Measurements from ENCODE around the gene PLCH1. TPM values are rescaled to one million over a fixed set of nuclear protein-coding genes. Genes with fewer than 3 reads are reported as not detected.

PLCH1 gene
- total RNA-seq, 1 donor from 2014 or later: 32.0 TPM

DNA sequence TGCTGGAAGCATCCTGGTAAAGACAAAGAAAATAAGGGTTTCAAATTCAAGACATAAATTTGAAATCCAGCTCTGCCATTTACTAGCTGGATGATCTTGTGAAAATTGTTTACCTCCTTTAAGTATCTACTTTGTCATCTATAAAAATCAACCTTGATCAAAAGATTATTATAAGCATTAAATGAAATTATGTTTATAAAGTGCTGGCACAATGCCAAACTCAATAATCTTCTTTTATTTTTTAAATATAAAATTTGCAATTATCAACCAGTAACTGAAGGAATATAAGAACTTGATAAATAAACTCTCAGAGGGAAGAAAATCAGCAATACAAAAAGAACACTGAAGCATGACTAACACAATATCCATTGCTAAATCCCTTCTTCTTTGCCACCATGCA lies 35.4 kb upstream of the PLCH1 start:
- Mint-ChIP-seq H3K4me3 (no peak overlapping the region), H3K4me1 (no peaks in the 10 kb centered on the region), H3K27me3 (ENCODE audit: insufficient read depth, low read depth) (peaks cover 2% of the 10 kb centered on the region), H3K9me3 (peaks cover 11% of the 10 kb centered on the region), H3K27ac (no peak overlapping the region), H3K36me3 (peaks cover 16% of the 10 kb centered on the region)
- peaks cover 2% of the 10 kb centered on the region for H3F3A ChIP-seq (ENCODE audit: low read depth)
- H3K4me3 ChIP-seq: no peak overlapping the region
- H3K4me2 ChIP-seq: no peak overlapping the region
- no peak for DNase-seq (ENCODE audit: low spot score)
- no peak overlapping the region for H3K27ac ChIP-seq
- no peaks in the 10 kb centered on the region for H4K20me1 ChIP-seq (ENCODE audit: low read depth)
- no peak overlapping the region for H3K9ac ChIP-seq
- TF ChIP-seq CTCF (IDR thresholded peaks at IDR 0.05) (no peak), EZH2 (IDR thresholded peaks at IDR 0.05) (no peak), EZH2phosphoT487 (IDR thresholded peaks at IDR 0.05) (no peak)
- no peaks in the 10 kb centered on the region for H3K79me2 ChIP-seq (ENCODE audit: low read depth)
- no peaks in the 10 kb centered on the region for H3K27me3 ChIP-seq
- H3K36me3 ChIP-seq: no peaks in the 10 kb centered on the region
- H2AFZ ChIP-seq (replicated peaks): no peak overlapping the region
- no peaks in the 10 kb centered on the region for H3K4me1 ChIP-seq
- no peaks in the 10 kb centered on the region for H3K9me3 ChIP-seq (ENCODE audit: low read depth)

DNA sequence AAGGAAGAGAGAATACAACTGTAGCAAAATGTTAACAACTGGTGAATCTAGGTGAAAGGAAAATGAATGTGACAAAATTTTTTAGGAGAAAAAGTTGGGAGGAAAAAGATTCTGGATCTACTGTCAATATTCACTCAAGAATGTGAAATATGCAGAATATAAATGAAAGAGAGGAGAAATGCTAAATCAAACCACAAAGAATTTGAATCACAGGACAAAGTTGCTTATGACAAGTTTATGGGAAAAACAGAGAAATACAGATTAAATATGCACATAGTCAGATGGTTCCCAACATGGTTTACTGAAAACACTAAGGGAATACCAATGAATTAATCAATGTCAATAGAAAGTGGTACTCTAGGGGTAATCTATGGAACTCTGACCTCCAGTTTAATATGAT lies 33.6 kb upstream of the PLCH1 start:
- no peak overlapping the region for H3K27ac Mint-ChIP-seq
- Histone ChIP-seq H3F3A (ENCODE audit: low read depth) (peaks cover 2% of the 10 kb centered on the region), H3K4me3 (no peak overlapping the region), H3K27me3 (no peaks in the 10 kb centered on the region), H3K4me2 (no peak overlapping the region), H3K79me2 (ENCODE audit: low read depth) (no peaks in the 10 kb centered on the region), H3K27ac (no peak overlapping the region), H2AFZ (replicated peaks) (no peak overlapping the region), H3K4me1 (no peaks in the 10 kb centered on the region), H3K9ac (no peak overlapping the region), H3K9me3 (ENCODE audit: low read depth) (no peaks in the 10 kb centered on the region), H3K36me3 (no peaks in the 10 kb centered on the region), H4K20me1 (ENCODE audit: low read depth) (no peaks in the 10 kb centered on the region)
- H3K9me3 Mint-ChIP-seq: peaks cover 9% of the 10 kb centered on the region
- H3K36me3 Mint-ChIP-seq: peaks cover 18% of the 10 kb centered on the region
- no peaks in the 10 kb centered on the region for H3K4me1 Mint-ChIP-seq
- H3K27me3 Mint-ChIP-seq (ENCODE audit: insufficient read depth, low read depth): no peaks in the 10 kb centered on the region
- no peak for DNase-seq (ENCODE audit: low spot score)
- TF ChIP-seq EZH2phosphoT487 (IDR thresholded peaks at IDR 0.05): no peak
- no peak for TF ChIP-seq CTCF (IDR thresholded peaks at IDR 0.05)
- TF ChIP-seq EZH2 (IDR thresholded peaks at IDR 0.05): no peak
- H3K4me3 Mint-ChIP-seq: no peak overlapping the region

GRCh38 chr3:155772801-155773200 lies 27.9 kb upstream of the PLCH1 start:
- H3K27me3 Mint-ChIP-seq (ENCODE audit: insufficient read depth, low read depth): no peaks in the 10 kb centered on the region
- H3K36me3 Mint-ChIP-seq: peaks cover 21% of the 10 kb centered on the region
- no peaks in the 10 kb centered on the region for H3K4me1 Mint-ChIP-seq
- no peak overlapping the region for H3K9ac ChIP-seq
- H3K4me3 ChIP-seq: no peak overlapping the region
- no peak for TF ChIP-seq CTCF (IDR thresholded peaks at IDR 0.05)
- no peak for TF ChIP-seq EZH2phosphoT487 (IDR thresholded peaks at IDR 0.05)
- no peak for TF ChIP-seq EZH2 (IDR thresholded peaks at IDR 0.05)
- H2AFZ ChIP-seq (replicated peaks): no peak overlapping the region
- no peaks in the 10 kb centered on the region for H3K36me3 ChIP-seq
- H3K9me3 Mint-ChIP-seq: peaks cover 2% of the 10 kb centered on the region
- H3K9me3 ChIP-seq (ENCODE audit: low read depth): no peaks in the 10 kb centered on the region
- H3K27ac ChIP-seq: no peak overlapping the region
- no peak for DNase-seq (ENCODE audit: low spot score)
- H3K4me2 ChIP-seq: no peak overlapping the region
- H3F3A ChIP-seq (ENCODE audit: low read depth): no peaks in the 10 kb centered on the region
- no peaks in the 10 kb centered on the region for H3K27me3 ChIP-seq
- H3K4me1 ChIP-seq: no peaks in the 10 kb centered on the region
- H3K4me3 Mint-ChIP-seq: no peak overlapping the region
- H4K20me1 ChIP-seq (ENCODE audit: low read depth): no peaks in the 10 kb centered on the region
- H3K79me2 ChIP-seq (ENCODE audit: low read depth): no peaks in the 10 kb centered on the region
- no peak overlapping the region for H3K27ac Mint-ChIP-seq

All from neural progenitor cell (in vitro differentiated cells).